Posterior cingulate gyrus (tissue), 11 donors: ENCODE measurements around the gene COIL.
"Not testable (repeated sequence)": the region's sequence is repeated elsewhere in the genome, so short reads cannot be mapped to it uniquely, and the experiment has no call there.

Source experiments
- DNase-seq, 10 donors: peaks; one replicate each; pipeline versions ENCODE4 v3.0.0 to v3.0.0-alpha.2; 2020 to 2021; ENCODE audit warnings: mixed read lengths in 3 of 10
- intact Hi-C: fragments of 100-400 bp; cut with DNase I; formaldehyde crosslinking; loops from one replicate; pipeline ENCODE4 v1.15.1; 2023

The COIL gene

DNA sequence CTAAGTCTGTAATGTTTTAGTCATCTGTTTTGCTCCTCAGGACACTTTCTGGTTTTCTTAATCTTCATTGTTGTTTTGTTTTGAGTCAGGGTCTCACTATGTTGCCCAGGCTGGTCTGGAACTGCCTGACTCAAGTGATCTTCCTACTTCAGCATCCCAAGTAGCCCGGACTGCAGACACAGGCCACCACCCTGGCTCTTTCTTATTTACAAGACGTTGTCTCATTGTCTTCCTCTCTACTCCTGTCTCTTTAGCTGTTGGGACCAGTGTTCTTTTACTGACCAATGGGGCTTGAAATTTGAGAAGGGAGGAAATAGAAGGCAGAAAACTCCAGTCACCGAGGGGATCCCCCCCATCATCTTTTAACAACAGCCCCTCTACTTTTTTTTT is 18.2 kb upstream of the COIL start:
- intact Hi-C loops = loop anchor here (5.0 kb wide), 1 partner anchor 108 kb away; the partner anchor contains the start of gene AKAP1
- peak in 1 of 10 donors; percentile 56 for DNase-seq

GRCh38 chr17:56978441-56979090 is 17.7 kb upstream of the COIL start:
- DNase-seq = no peak
- intact Hi-C loops = loop anchor here (5.0 kb wide), 1 partner anchor 109 kb away; the partner anchor contains the start of gene AKAP1

DNA sequence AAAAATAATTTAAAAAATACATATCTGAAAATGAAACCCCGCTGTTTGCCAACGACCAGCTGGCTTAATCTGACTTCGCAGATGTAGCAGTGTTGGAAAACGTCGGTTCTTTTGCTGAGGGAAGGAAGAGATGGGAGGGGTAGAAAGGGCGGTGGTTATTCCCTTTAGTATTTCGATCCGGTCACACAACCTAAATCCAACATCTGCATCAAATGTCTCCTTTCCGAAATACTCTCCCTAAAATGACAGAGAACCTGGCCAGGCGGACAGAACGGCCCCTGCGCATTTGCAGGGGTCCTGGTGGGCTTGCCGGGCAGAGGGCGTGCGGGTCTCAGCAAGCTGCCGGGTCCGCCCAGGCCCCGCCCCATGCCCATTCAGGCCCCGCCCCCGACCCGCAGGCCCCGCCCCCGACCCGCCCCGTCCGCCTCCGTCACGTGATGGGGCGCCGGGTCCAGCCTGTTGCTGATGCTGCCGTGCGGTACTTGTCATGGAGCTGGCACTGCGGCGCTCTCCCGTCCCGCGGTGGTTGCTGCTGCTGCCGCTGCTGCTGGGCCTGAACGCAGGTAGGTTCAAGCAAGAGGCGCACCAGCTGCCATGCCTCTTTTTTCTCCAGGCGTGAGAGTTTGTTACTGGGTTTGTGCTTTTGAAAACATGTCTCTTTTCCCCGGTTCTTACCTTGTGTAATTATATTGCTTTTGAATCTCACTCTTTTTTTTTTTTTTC is 17.0 kb upstream of the COIL start, which contains the start of gene SCPEP1:
TSS of gene SCPEP1 (plus strand) at position 459 of the 723 bp plus-strand sequence. CDS start at position 488, 29 bp downstream.
- intact Hi-C loops = loop anchor here (5.0 kb wide), 1 partner anchor 109 kb away; the partner anchor contains the start of gene AKAP1
- peak; percentile 79 to 98 (median 90) for DNase-seq

DNA sequence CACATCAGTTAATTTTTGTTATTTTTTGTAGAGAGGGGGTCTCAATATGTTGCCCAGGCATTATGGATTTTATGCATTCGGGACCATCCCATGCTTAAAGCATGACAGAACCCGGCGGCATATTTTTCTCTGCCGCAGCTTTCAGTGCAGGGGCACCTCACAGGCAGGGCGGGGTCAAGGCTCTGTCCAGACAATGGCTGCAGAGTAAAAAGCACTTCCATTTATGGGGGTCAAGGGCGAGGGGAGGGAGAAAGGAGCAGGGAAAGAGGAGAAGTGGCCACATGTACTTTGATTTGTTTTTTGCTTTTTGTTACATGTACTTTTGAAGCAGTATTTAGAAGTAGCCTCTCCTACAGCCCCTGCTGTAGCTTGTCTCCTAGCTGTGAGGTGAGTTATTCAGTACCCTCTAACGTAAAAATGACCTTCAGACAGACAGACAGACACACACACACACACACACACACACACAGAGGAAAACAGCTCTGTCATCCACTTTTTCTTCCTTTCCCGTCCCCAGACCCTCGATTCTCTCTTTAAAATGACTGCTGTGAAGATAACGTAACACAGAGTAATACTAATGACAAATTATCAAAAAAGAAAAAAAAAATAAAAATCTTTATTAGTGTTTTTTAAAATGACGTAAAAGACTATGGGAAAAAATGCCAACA is 16.2 kb upstream of the COIL start:
- intact Hi-C loops = loop anchor here (5.0 kb wide), 1 partner anchor 110 kb away; the partner anchor contains the start of gene AKAP1

DNA sequence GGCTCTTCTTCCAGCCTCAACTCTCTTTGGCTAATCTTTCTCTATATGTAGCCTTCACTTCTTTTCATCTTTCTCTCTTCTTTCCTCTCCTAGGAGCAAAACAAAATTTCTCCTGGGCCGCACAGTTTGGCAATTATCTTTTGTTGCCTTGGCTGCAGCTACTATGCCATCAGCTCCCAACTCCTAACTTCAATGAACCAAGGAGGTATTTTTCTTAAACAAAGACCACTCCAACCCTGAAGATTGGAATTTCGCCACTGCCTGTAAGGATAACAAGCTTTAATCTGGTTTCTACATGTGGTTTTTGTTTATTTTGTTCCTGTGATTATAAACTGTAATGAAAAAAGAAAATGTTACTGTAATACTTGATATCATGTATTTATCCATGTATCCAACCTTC is 14.8 kb upstream of the COIL start:
- intact Hi-C loops = loop anchor here (5.0 kb wide), 1 partner anchor 112 kb away; the partner anchor contains the start of gene AKAP1

More for the DNA sequence above, 16.2 kb upstream of the COIL start:
- DNase-seq = peak in 1 of 10 donors; percentile 42

GRCh38 chr17:56974055-56974454 is 13.2 kb upstream of the COIL start:
- no peak for DNase-seq
- intact Hi-C loops = no loop called here

More for the DNA sequence above, 14.8 kb upstream of the COIL start:
- no peak for DNase-seq

DNA sequence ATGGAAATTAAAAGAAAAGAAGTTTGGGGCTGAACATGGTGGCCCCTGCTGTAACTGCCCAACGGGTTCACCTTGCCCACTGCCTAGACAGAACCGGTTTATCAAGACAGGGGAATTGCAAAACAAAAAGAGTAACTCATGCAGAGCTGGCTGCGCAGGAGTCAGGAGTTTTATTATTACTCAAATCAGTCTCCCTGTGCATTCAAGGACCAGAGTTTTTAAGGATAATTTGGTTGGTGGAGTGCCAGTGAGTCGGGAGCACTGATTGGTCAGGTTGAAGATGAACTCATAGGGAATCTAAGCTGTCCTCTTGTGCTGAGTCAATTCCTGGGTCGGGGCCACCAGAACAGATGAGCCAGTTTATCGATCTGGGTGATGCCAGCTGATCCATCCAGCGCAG is 12.7 kb upstream of the COIL start:
- intact Hi-C loops = no loop called here
- no peak for DNase-seq

DNA sequence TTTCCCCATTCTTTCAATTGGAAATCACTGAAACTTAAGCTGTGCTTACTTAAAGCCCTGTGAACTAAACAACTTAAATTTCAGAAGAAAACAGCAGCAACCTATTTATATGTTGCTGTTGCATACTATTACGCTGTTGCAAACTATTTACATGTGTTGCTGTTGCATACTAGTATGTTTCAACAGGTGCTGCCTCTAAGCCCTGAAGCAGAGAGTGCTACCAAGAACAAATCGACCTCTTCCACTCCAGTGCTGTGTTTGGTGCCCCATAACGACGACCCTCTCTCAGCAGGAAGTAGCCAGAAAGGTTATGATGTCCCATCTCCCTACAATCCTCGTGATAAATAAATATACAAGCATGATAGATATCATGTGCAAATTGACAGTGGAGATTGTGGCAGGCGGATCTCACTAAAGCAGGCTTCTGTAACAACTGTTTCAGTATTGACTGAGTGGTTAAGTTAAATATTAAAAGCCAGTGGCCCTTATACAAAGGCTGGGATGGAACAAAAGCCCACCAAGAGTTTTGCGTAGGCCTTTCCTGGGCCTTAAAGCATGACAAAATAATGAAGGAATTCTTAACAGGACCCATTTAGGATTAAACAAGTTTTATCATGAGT is 11.4 kb upstream of the COIL start:
- intact Hi-C loops = no loop called here
- DNase-seq = no peak

GRCh38 chr17:56970974-56971373 is 10.1 kb upstream of the COIL start:
- intact Hi-C loops = no loop called here
- no peak for DNase-seq

- no peak for DNase-seq
- intact Hi-C loops = no loop called here
These were observed 5.5 kb upstream of the COIL start for GRCh38 chr17:56966338-56966737.

DNA sequence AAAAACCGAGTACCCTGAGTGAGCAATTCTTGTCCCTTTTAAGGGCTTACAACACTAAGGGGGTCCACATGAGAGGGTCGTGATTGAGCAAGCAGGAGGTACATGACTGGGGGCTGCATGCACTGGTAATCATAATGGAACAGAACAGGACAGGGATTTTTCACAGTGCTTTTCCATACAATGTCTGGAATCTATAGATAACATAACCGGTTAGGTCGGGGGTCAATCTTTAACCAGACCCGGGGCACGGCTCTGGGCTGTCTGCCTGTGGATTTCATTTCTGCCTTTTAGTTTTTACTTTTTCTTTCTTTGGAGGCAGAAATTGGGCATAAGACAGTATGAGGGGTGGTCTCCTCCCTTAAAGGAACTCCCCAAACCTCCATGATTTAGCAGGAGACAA is 4.8 kb upstream of the COIL start:
- DNase-seq, intact Hi-C loops: not testable (repeated sequence)

- peak in 2 of 10 donors; percentile 36 to 65 for DNase-seq
- intact Hi-C loops = not testable (repeated sequence)
These were observed 4.4 kb upstream of the COIL start for GRCh38 chr17:56965241-56965640.

GRCh38 chr17:56956992-56957391 is 3.9 kb downstream of the COIL start:
- DNase-seq = peak in 1 of 10 donors; percentile 38
- intact Hi-C loops = no loop called here

DNA sequence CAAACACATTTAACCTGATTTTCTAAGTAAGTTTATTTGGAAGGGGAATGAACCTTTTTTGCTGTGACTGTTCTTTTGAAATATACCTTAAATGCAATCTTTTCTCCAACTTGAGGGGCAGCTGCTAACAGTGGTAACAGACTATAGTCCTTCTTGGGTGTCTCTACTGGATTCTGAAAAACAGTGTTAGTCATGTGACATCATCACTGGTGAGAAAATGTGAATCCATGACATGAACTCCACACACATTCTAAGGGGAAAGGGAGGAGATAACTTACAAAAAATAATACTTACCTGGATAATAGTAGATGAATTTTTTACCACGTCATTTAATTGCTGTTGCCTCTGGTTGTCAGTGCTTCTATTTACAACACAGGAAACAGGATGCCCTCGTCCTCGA is 11.3 kb downstream of the COIL start:
- intact Hi-C loops = no loop called here
- DNase-seq = no peak

- no peak for DNase-seq
- intact Hi-C loops = no loop called here
These were observed 12.4 kb downstream of the COIL start for GRCh38 chr17:56948491-56948890.

- no peak for DNase-seq
- intact Hi-C loops = no loop called here
These were observed 13.1 kb downstream of the COIL start for GRCh38 chr17:56947741-56948140.

GRCh38 chr17:56945938-56946505 is 14.8 kb downstream of the COIL start:
- intact Hi-C loops = no loop called here
- DNase-seq = no peak

DNA sequence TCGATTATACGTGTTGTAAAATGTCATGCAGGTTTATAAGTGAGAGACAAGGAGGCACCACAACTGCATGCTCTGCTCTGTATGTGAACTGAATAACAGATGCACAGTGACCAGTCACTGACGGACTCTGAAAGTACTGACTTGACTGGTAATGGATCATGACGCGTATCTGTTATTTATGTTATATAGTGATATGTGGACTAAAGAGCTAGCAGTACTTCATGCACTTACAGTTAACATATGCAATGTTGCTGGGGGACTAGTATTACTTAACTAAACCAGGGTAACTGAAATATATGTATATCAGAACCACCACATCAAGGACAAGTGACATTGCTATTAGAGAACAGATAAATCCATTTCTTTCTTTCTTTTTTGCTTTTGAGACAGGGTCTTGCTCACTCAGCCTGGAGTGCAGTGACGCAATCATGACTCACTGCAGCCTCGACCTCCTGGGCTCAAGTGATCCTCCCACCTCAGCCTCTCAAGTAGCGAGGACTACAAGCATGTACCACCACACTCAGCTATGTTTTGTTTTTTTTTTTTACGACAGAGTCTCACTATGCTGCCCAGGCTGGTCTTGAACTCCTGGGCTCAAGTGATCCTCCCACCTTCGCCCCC is 17.2 kb downstream of the COIL start:
- no peak for DNase-seq
- intact Hi-C loops = no loop called here

- DNase-seq = no peak
- intact Hi-C loops = loop anchor here (1.0 kb wide), 1 partner anchor 121 kb away; no protein-coding TSS in a partner anchor
These were observed 20.9 kb downstream of the COIL start for GRCh38 chr17:56939869-56940484.
